Neural progenitor cell (in vitro differentiated cells): ENCODE results near the gene NXNL2. TPM values are rescaled to one million over a fixed set of nuclear protein-coding genes. Genes with fewer than 3 reads are reported as not detected.

Source experiments
- DNase-seq: peaks from one replicate; pipeline ENCODE4 v3.0.0-alpha.2; 2016; ENCODE audit warnings: low spot score
- H2AFZ ChIP-seq: fragments of 200-600 bp; sonication (generic); replicated peaks from 2 replicates; pipeline ENCODE4 v1.6.1; 2016; ENCODE audit warnings: antibody characterized with exemption
- H3F3A ChIP-seq: fragments of 200-600 bp; sonication (generic); 2 replicates; pipeline ENCODE4 v1.6.1; 2016; ENCODE audit warnings: antibody characterized with exemption, low read depth
- H3K27ac ChIP-seq: fragments of 200-600 bp; sonication (generic); 2 replicates; pipeline ENCODE4 v1.5.1; 2016; ENCODE audit warnings: mild to moderate bottlenecking
- H3K27me3 ChIP-seq: fragments of 200-600 bp; sonication (generic); 2 replicates; pipeline ENCODE4 v1.6.1; 2016; ENCODE audit warnings: mild to moderate bottlenecking, moderate library complexity
- H3K36me3 ChIP-seq: fragments of 200-600 bp; sonication (generic); 2 replicates; pipeline ENCODE4 v1.5.1; 2016
- H3K4me1 ChIP-seq: fragments of 200-600 bp; sonication (generic); 2 replicates; pipeline ENCODE4 v1.6.1; 2016; ENCODE audit warnings: mixed run types
- H3K4me2 ChIP-seq: fragments of 200-600 bp; sonication (generic); 2 replicates; pipeline ENCODE4 v1.6.1; 2016
- H3K4me3 ChIP-seq: fragments of 200-600 bp; sonication (generic); 2 replicates; pipeline ENCODE4 v1.5.1; 2016
- H3K79me2 ChIP-seq: fragments of 200-600 bp; sonication (generic); 2 replicates; pipeline ENCODE4 v1.6.1; 2016; ENCODE audit warnings: low read depth
- H3K9ac ChIP-seq: fragments of 200-600 bp; sonication (generic); 2 replicates; pipeline ENCODE4 v1.6.1; 2016
- H3K9me3 ChIP-seq: fragments of 200-600 bp; sonication (generic); 2 replicates; pipeline ENCODE4 v1.5.1; 2016; ENCODE audit warnings: low read depth
- H4K20me1 ChIP-seq: fragments of 200-600 bp; sonication (generic); 2 replicates; pipeline ENCODE4 v1.6.1; 2016; ENCODE audit warnings: low read depth
- H3K27ac Mint-ChIP-seq: 3 replicates; pipeline ENCODE4 v1.8.0; 2021; ENCODE audit warnings: mixed read lengths
- H3K27me3 Mint-ChIP-seq: 2 replicates; pipeline ENCODE4 v1.8.0; 2022; ENCODE audit warnings: low read depth, mild to moderate bottlenecking, inconsistent platforms, moderate library complexity, mixed read lengths; ENCODE audit not compliant: insufficient read depth
- H3K36me3 Mint-ChIP-seq: 3 replicates; pipeline ENCODE4 v1.8.0; 2021; ENCODE audit warnings: mixed read lengths
- H3K4me1 Mint-ChIP-seq: 3 replicates; pipeline ENCODE4 v1.8.0; 2021; ENCODE audit warnings: mixed read lengths
- H3K4me3 Mint-ChIP-seq: 3 replicates; pipeline ENCODE4 v1.8.0; 2021; ENCODE audit warnings: mild to moderate bottlenecking, moderate library complexity, mixed read lengths
- H3K9me3 Mint-ChIP-seq: 3 replicates; pipeline ENCODE4 v1.8.0; 2020; ENCODE audit warnings: mixed read lengths
- CTCF ChIP-seq: fragments of 200-600 bp; sonication (generic); IDR thresholded peaks from 2 replicates; pipeline ENCODE4 v1.5.1; 2017; ENCODE audit warnings: antibody characterized with exemption, mild to moderate bottlenecking
- EZH2 ChIP-seq: fragments of 200-600 bp; sonication (generic); IDR thresholded peaks from 2 replicates; pipeline ENCODE4 v1.6.1; 2017; ENCODE audit warnings: antibody characterized with exemption, mild to moderate bottlenecking, moderate library complexity
- EZH2phosphoT487 ChIP-seq: fragments of 200-600 bp; sonication (generic); IDR thresholded peaks from 2 replicates; pipeline ENCODE4 v1.6.1; 2017; ENCODE audit warnings: antibody characterized with exemption
- total RNA-seq: library from RNA; depleted of rRNA; stranded (reverse); fragments of >200 nt; gene quantifications from 2 replicates; pipeline ENCODE4 v1.2.3, GENCODE V29; 2015; ENCODE audit warnings: low replicate concordance

NXNL2 gene
- total RNA-seq, 1 donor from 2014 or later: 0.32 TPM

- DNase-seq: no peak
- Histone ChIP-seq H3K79me2 (no peaks in the 10 kb centered on the region), H3K27ac (no peak overlapping the region), H3K27me3 (no peaks in the 10 kb centered on the region), H3K36me3 (no peaks in the 10 kb centered on the region), H3K4me1 (no peaks in the 10 kb centered on the region), H3K9ac (no peak overlapping the region), H4K20me1 (no peaks in the 10 kb centered on the region), H3K4me2 (no peak overlapping the region), H3F3A (no peaks in the 10 kb centered on the region), H3K4me3 (no peak overlapping the region), H2AFZ (no peak overlapping the region), H3K9me3 (no peaks in the 10 kb centered on the region)
- H3K9me3 Mint-ChIP-seq: peaks cover 11% of the 10 kb centered on the region
- no peak overlapping the region for H3K4me3 Mint-ChIP-seq
- no peaks in the 10 kb centered on the region for H3K36me3 Mint-ChIP-seq
- no peak for TF ChIP-seq EZH2phosphoT487
- TF ChIP-seq CTCF: no peak
- TF ChIP-seq EZH2: no peak
- H3K27ac Mint-ChIP-seq: no peak overlapping the region
- peaks cover 13% of the 10 kb centered on the region for H3K27me3 Mint-ChIP-seq
- H3K4me1 Mint-ChIP-seq: peaks cover 5% of the 10 kb centered on the region
These were observed 51.5 kb downstream of the NXNL2 start for GRCh38 chr9:88586452-88586851.

GRCh38 chr9:88587182-88587581 is 52.2 kb downstream of the NXNL2 start:
- no peak overlapping the region for H3K27ac Mint-ChIP-seq

GRCh38 chr9:88587885-88588649 is 53.1 kb downstream of the NXNL2 start:
- no peak overlapping the region for H3K27ac ChIP-seq
- peaks cover 11% of the 10 kb centered on the region for H3K9me3 Mint-ChIP-seq
- no peak overlapping the region for H3K4me3 ChIP-seq
- no peak for DNase-seq
- H3K79me2 ChIP-seq: no peaks in the 10 kb centered on the region
- TF ChIP-seq CTCF: no peak
- TF ChIP-seq EZH2: no peak
- no peak for TF ChIP-seq EZH2phosphoT487
- peaks cover 13% of the 10 kb centered on the region for H3K27me3 Mint-ChIP-seq
- H3K4me2 ChIP-seq: no peak overlapping the region
- no peak overlapping the region for H2AFZ ChIP-seq
- H3K4me1 Mint-ChIP-seq: peaks cover 5% of the 10 kb centered on the region
- no peaks in the 10 kb centered on the region for H3F3A ChIP-seq
- H3K36me3 ChIP-seq: no peaks in the 10 kb centered on the region
- H3K4me1 ChIP-seq: no peaks in the 10 kb centered on the region
- H3K9me3 ChIP-seq: no peaks in the 10 kb centered on the region
- H3K27me3 ChIP-seq: no peaks in the 10 kb centered on the region
- H3K4me3 Mint-ChIP-seq: no peak overlapping the region
- no peaks in the 10 kb centered on the region for H4K20me1 ChIP-seq
- H3K36me3 Mint-ChIP-seq: no peaks in the 10 kb centered on the region
- no peak overlapping the region for H3K9ac ChIP-seq
- H3K27ac Mint-ChIP-seq: no peak overlapping the region

More at GRCh38 chr9:88587182-88587581, 52.2 kb downstream of the NXNL2 start:
- Histone ChIP-seq H3K27ac (no peak overlapping the region), H4K20me1 (no peaks in the 10 kb centered on the region), H3K4me1 (no peaks in the 10 kb centered on the region), H3K27me3 (no peaks in the 10 kb centered on the region), H2AFZ (no peak overlapping the region), H3K9ac (no peak overlapping the region), H3K79me2 (no peaks in the 10 kb centered on the region), H3K36me3 (no peaks in the 10 kb centered on the region), H3K4me3 (no peak overlapping the region), H3K9me3 (no peaks in the 10 kb centered on the region), H3K4me2 (no peak overlapping the region), H3F3A (no peaks in the 10 kb centered on the region)
- TF ChIP-seq CTCF (no peak), EZH2 (no peak), EZH2phosphoT487 (no peak)
- H3K4me3 Mint-ChIP-seq: no peak overlapping the region
- no peaks in the 10 kb centered on the region for H3K36me3 Mint-ChIP-seq
- H3K9me3 Mint-ChIP-seq: peaks cover 11% of the 10 kb centered on the region
- peaks cover 13% of the 10 kb centered on the region for H3K27me3 Mint-ChIP-seq
- peaks cover 5% of the 10 kb centered on the region for H3K4me1 Mint-ChIP-seq
- no peak for DNase-seq
